Brain microvascular endothelial cell (primary cell): Measurements from ENCODE around the gene ATG2A.

Source experiments
- DNase-seq: peaks from one replicate; pipeline ENCODE4 v3.0.0-alpha.2; 2020
- H3K27ac ChIP-seq: fragments of 250-450 bp; sonication (Bioruptor Pico); 2 replicates; pipeline ENCODE4 v1.5.1; 2020; ENCODE audit warnings: mild to moderate bottlenecking, moderate library complexity
- H3K27me3 ChIP-seq: fragments of 250-450 bp; sonication (Bioruptor Pico); replicated peaks from 2 replicates; pipeline ENCODE4 v1.5.1; 2020; ENCODE audit warnings: mild to moderate bottlenecking
- H3K36me3 ChIP-seq: fragments of 250-450 bp; sonication (Bioruptor Pico); replicated peaks from 2 replicates; pipeline ENCODE4 v1.5.1; 2020; ENCODE audit warnings: mild to moderate bottlenecking
- H3K4me3 ChIP-seq: 2 replicates; pipeline ENCODE4 v1.5.1; 2011; ENCODE audit warnings: low read depth, mild to moderate bottlenecking, control low read depth, low read length, moderate library complexity
- CTCF ChIP-seq: IDR thresholded peaks from 2 replicates; pipeline ENCODE4 v1.5.1; 2011; ENCODE audit warnings: low read depth, mild to moderate bottlenecking, moderate library complexity, low read length, control low read depth, inconsistent platforms; ENCODE audit errors: missing control alignments
- in situ Hi-C: cut with HindIII; loops from 2 replicates; pipeline ENCODE4 v1.10.0; 2017; ENCODE audit warnings: low sequenced_read_pairs, low pct_ligation_motif_present

The ATG2A gene

GRCh38 chr11:64859542-64860414, 57.2 kb downstream of the ATG2A start:
- peaks cover 30% of the 10 kb centered on the region for H3K36me3 ChIP-seq
- DNase-seq = no peak
- no peak for TF ChIP-seq CTCF
- in situ Hi-C loops = no loop called here
- no peak overlapping the region for H3K4me3 ChIP-seq
- no peaks in the 10 kb centered on the region for H3K27me3 ChIP-seq
- H3K27ac ChIP-seq = no peak overlapping the region

GRCh38 chr11:64858467-64859263, 58.3 kb downstream of the ATG2A start:
- DNase-seq = no peak
- H3K36me3 ChIP-seq = peaks cover 42% of the 10 kb centered on the region
- no peaks in the 10 kb centered on the region for H3K27me3 ChIP-seq
- in situ Hi-C loops = no loop called here
- TF ChIP-seq CTCF = no peak
- no peak overlapping the region for H3K27ac ChIP-seq
- no peak overlapping the region for H3K4me3 ChIP-seq

GRCh38 chr11:64857485-64857884, 59.5 kb downstream of the ATG2A start:
- no peak overlapping the region for H3K4me3 ChIP-seq
- in situ Hi-C loops = no loop called here
- peaks cover 44% of the 10 kb centered on the region for H3K36me3 ChIP-seq
- H3K27me3 ChIP-seq = no peaks in the 10 kb centered on the region
- no peak overlapping the region for H3K27ac ChIP-seq
- DNase-seq = no peak
- TF ChIP-seq CTCF = no peak

GRCh38 chr11:64856382-64857227, 60.4 kb downstream of the ATG2A start:
- Histone ChIP-seq H3K36me3 (peaks cover 44% of the 10 kb centered on the region), H3K27me3 (no peaks in the 10 kb centered on the region), H3K27ac (peak overlapping the region; percentile 33), H3K4me3 (no peak overlapping the region)
- peak; percentile 69 for DNase-seq
- in situ Hi-C loops = no loop called here
- TF ChIP-seq CTCF = no peak

GRCh38 chr11:64855596-64856304, 61.3 kb downstream of the ATG2A start:
- no peak overlapping the region for H3K4me3 ChIP-seq
- H3K27me3 ChIP-seq = no peaks in the 10 kb centered on the region
- TF ChIP-seq CTCF = no peak
- peaks cover 44% of the 10 kb centered on the region for H3K36me3 ChIP-seq
- DNase-seq = no peak
- in situ Hi-C loops = no loop called here
- H3K27ac ChIP-seq = peak overlapping the region; percentile 71
